HG02852 (cell line): ENCODE measurements around the gene KIF19.
"Not testable (repeated sequence)": the region's sequence is repeated elsewhere in the genome, so short reads cannot be mapped to it uniquely, and the experiment has no call there.

Experiments
- ATAC-seq: cut with Tn5 transposase; IDR thresholded peaks from one replicate; pipeline ENCODE4 v1.9.1; 2021; ENCODE audit warnings: mild to moderate bottlenecking, moderate library complexity; ENCODE audit not compliant: unreplicated experiment

The KIF19 gene

DNA sequence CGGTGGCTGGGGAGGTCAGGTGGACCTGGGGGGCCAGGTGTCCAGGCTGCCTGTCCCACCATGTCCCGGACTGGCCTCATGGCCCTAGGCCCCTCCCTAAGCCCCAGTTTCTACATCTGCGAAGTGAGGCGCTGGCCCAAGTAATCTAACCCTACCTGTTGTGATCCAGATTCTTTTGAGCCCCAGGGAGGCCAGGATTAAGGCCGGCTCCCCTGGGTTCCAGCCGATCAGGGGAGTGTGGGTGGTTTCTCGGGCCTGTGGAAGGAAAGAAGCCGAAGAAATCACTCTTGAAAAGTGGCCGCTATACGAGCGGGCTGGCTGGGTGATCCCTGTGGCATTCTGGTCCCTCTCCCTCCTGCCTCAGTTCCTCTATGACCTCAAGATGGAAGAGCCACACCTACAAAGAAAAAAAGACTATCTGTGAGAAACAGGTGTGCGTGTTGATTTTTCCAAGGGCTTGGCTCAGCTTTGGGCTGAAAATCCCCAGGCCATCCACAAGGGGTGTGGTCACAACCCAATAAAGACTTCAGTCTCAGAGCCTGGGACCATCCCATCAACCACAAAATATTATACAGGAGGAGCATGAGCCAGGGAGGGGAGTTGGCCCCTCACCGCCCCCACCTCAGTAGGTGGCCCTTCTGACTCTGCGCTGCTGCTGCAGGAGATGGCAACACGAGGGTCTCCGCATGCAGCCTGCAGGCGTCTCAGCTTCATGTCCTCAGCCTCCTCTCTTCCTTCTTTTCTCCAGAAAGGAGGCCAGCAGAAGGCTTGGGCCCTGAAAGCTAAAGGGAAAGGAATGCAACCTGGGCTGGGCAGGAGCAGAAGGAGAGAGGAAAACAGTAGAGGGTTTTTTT lies 61.6 kb downstream of the KIF19 start:
- no peak for ATAC-seq

DNA sequence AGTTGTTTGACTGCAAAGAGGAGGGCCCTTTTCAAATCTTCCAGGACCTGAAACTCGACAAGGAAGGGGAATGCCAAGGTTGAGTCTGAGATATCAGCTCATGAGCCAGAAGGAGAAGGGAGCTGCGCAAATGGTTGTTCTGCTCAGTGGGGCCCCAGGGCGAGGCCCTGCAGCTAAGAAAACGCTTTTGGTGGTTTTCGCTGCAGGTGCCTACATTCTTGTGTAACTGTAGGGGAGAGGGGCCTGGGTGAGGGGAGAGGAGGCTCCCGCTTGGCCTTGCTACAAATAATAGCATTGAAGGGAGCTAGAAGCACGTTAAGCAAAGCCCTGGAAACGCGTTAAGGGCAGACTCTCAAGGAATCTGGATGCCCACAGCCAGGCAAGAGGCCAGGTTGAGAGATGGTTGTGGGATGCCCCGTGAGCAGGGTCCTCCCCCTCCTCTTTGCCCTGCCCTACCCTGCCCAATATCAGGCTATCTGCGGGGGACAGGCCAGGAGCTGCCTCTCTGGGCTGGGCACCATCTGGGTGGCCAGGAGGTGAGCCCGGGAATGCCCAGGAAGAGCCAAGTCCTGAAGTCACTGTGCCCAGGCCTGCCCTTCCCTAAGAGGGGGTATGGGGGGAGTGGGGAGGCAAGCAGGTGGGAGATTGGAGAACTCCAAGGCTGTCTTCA lies 63.2 kb downstream of the KIF19 start:
- ATAC-seq: no peak

DNA sequence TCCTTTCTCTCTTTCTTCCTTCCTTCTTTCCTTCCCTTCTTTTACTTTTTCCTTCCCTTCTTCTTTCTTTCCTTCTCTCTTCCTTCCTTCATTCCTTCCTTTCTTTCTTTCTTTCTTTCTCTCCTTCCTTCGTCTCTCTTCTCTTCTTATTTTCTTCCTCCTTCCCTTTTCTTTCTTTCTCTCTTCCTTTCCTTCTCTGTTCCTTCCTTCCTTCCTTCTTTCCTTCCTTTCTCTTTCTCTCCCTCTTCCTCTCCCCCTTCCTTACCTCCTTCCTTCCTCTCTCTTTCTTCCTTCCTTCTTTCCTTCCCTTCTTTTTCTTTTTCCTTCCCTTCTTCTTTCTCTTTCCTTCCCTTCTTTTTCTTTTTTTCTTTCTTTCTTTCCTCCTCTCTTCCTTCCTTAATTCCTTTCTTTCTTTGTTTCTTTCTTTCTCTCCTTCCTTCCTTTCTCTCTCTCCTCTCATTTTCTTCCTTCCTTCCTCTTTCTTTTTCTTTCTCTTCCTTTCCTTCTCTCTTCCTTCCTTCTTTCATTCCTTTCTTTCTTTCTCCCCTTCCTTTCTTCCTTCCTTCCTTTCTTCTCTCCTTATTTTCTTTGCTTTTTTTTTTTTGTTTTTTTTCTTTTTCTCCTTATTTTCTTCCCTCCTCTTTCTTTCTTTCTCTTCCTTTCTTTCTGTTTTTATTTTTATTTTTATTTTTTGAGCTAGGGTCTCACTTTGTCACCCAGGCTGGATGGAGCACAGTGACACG lies 64.1 kb downstream of the KIF19 start:
- ATAC-seq: no peak

DNA sequence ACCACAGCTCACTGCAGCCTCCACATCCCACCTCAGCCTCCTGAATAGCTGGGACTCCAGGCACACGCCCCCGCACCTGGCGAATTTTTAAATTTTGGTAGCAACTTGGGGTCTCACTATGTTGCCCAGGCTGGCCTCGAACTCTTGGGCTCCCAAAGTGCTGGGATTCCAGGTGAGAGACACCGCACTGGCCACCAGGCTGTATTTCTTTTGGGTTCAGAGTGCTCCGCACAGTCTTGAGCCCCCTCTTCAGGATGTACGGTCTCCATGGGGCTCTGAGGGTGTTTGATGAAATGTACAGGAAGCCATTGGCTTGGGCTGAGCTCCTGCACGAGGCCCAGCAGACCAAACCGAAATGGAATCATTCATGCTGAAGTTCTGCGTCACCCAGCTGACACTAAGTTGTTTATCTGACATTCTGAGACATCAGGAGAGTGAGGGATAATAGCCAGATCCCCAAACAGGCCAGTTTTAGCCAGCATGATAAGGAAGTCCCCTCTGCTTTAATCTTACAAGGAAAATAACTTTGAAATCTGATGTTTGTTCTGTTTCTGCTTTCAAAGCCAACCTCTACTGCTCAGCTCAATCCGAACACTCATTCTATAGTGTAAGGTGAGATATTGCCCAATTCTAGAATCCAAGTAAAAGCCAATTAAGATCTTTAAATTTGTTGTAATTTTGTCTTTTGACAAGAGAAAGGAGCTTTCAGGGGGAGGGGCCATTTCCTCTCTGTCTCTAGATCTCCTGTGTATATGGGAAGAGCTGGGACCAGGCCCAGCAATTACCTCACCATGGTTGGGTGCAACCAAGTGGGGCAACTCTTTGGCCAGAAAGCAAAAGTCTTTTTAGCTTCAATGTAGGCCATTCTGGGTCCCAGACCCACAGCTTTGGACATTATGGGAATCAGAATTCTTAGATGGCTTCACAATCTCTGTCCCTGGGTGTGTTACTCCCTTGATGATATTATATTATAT lies 64.9 kb downstream of the KIF19 start:
- ATAC-seq: no peak

DNA sequence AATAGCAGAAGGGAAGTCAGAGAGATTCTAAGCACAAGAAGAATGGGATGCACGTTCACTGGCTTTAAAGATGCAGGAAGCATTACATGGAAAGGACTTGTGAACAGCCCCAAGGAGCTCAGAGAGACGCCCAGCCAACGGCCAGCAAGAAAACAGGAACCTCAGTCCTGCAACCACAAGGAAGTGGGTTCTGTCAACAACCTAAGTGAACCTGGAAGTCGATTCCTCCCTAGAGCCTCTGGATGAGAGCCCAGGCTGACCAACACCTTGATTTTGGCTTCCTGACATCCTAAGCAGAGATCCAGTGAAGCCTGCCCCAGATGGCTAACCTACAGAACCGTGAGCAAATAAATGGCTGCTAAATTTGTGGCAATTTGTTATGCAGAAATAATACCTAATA lies 65.7 kb downstream of the KIF19 start:
- ATAC-seq: no peak

DNA sequence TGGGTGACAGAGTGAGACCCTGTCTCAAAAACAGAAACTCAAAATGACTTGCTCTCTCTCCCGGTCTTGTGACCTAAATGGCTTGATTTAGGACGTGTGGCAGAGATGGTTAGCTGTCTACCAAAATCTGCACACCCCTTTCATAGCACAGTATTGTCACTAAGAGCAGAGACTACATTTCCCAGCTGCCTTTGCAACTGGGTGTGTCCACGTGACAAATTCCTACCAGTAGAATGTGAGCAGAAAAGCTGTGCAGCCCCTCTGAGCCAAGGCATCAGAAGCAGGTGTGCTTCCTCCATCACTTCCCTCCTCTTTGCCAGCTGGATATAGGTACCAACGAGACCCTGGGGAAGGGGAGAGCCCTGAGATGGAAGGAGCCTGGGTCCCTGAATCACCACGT lies 66.8 kb downstream of the KIF19 start:
- no peak for ATAC-seq

DNA sequence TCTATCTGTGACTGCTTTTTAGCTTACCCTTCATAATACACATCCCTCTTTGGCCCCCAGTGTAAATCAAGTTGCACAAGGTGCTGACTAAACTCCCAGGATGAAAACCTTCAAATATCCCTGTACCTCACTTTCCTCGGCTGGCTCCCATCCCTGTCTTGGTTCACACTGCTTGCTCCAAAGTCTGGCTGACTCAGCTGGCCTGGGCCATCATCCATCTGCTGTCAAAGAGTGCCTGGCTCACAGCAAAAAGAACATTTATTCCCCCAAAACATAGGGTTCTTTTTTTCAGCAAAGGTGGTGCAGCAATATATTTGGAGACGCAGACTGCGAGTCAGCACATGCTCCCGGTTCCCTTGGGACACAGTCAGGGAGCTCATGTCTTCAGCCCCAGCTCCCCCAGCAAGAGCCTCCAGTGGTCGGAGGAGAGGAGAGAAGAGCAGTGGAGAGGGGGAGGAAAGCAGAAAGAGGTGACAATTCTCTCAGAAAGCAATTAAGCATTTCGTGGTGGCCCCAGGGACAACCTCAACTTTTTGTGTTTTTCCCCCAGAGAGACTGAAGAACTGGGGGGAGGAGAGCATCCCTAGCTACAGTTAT lies 67.4 kb downstream of the KIF19 start:
- ATAC-seq: no peak

DNA sequence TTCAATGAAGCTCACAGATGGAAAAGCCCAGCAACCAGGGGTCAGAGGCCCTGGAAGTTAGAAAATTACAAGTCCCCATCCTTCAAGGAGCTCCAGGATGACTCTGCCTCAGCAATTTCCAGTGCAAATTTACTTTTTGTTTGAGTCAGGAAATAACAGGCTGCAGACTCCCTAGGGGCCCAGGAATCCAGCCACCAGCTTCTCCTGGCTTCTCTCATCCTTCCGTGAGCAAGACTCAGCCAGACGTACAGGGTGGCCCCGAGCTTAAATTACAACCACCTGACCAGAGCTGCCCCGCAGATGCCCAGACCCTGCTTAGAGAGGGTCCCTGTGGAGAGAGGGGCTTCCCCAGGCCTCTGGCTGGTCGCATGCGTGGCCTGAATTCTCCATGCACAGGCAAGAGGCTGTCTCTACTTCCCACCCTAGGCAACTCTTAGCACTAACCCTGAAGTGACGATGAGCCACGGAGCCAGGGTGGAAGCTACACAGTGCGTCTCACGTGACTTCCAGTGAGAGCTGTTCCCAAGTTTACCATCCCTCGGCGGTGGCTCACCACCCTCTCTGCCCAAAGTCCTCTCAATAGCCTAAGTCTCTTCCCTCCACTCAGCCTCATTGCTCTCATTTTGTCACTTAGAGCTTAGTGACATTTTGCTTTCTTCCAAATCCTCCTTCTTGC lies 68.4 kb downstream of the KIF19 start:
- no peak for ATAC-seq

DNA sequence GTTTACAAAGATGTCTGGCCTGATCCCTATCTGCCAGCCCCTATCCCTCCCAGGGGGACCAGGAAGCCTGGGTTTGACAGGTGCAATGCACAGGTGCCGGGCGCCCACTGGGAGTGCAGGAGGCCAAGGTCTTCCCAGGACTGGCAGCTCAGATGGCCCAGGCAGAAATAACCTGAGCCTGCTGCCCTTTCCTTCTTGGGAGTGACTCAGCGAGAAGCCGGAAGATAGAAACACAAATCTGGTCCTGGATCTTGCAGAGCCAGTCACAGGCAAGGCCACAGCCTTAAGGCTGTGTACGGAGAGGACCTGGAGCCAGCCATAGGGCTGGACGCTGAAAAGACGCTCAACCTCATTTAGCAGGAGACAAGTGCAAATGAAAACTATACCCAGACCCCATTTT lies 69.0 kb downstream of the KIF19 start:
- ATAC-seq: no peak

DNA sequence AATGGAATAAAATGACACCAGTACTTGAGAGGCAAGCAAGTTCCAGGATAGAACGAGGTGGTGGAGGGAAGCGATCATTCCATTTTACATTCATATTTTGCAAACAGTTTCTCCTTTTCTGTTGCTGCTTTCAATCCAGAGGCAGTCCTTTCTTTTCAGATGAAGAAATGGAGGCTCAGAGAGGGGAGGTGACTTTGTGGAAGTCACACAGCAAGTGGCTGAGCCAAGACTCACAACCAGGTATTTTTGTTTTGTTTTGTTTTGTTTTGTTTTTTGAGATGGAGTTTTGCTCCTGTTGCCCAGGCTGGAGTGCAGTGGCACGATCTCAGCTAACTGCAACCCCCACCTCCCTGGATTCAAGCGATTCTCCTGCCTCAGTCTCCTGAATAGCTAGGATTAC lies 70.5 kb downstream of the KIF19 start:
- no peak for ATAC-seq

DNA sequence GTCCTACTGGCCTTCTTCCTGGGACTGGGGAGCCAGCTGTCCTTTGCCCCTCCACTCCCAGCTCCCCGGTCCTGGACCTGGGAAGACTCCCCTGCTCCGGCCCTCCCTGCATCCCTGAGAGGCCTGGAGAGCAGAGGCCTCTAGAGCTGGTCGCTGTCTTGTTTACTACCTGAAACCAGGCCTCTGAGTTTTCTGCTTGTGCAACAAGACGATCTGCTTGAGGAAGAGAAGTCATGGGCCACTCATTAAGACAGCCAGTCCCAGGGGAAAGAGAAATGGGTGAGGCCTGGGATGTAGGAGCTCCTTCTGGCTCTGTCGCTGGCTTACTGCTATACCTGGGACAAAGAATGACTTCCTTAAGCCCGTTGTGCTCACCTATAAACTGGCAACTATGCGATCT lies 76.0 kb downstream of the KIF19 start:
- no peak for ATAC-seq

DNA sequence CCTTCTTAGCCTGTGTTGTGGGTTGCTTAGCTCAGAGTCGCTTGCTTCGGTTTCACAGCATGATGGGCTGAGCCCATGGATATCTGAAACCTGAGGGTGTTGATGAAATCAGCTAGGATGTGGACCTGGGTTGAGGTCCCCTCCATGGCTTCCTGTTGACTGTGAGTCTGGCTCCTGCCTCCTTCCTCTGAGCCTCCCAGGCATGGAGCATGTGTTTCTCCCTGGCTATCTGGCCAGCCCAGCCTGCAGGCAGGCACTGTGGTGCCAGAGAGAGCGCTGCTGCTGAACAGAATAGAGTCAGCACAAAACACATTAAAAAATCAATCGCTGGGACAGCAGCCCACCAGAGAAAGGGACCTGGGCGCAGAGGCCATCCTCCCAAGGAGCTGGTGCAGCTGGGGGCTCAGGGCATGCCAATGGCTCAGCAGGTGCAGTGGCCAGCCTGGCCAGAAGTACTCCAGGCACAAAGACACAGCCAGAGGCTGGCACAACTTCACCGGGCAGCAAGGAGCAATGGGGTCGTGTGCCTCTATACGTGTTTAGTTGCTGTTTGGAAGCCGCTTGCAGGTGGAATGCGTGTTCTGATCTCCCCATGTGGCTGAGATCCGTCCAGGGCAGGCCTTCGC lies 77.6 kb downstream of the KIF19 start:
- ATAC-seq: no peak

DNA sequence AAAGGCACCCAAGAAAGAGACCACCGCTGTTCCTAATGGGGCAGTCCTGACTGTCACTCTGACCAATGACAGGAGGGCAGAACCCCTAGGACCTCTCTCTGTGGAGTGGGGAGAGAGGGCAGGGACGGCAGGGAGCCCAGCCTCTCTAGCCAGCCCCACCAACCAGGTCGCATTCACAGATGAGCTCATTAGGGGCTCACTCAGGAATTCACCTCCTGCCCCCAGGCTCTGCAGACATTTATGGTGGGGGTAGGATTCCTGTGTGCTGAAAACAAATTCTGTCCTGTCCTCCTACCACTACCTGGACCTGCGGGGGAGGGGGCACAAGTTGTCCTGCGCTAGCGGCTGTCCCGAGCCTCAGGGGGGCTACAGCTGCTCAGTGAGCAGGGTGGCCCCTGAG lies 78.2 kb downstream of the KIF19 start:
- ATAC-seq: no peak

DNA sequence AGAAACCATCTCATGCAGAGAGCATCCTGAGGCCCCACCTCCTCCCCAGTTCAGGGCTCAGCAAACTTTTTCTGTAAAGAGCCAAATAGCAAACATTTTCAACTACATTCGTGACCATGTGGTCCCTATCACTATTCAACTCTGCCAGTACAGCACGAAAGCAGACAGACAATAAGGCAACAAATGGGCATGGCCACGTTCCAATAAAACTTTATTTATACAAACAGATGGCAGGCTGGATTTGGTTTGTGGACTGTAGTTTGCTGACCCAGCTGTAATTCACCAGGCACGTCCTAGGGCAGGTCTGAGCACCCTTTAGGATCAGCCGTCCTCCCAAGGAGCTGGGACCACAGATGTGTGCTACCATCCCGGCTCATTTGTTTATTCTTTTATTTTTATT lies 78.8 kb downstream of the KIF19 start:
- no peak for ATAC-seq

DNA sequence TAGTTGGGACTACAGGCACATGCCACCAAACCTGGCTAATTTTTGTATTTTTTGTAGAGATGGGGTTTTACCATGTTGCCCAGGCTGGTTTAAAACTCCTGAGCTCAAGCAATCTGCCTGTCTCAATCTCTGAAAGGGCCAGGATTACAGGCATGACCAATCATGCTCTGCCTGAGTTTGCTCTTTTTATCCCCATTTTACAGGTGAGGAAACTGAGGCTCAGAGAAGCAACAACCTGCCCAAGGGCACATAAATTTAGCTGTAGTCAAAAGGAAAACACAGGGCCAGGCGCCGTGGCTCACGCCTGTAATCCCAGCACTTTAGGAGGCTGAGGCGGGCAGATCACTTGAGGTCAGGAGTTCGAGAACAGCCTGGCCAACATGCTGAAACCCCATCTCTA lies 79.3 kb downstream of the KIF19 start:
- not testable (repeated sequence) for ATAC-seq
